HL-60 (cell line): ENCODE measurements around the gene CYP2J2.
"Not testable (repeated sequence)": the region's sequence is repeated elsewhere in the genome, so short reads cannot be mapped to it uniquely, and the experiment has no call there.

Source experiments
- DNase-seq, 2 experiments: peaks; one replicate each; pipeline ENCODE4 v3.0.0-alpha.2; 2010 to 2020; ENCODE audit warnings: low read depth in 1 of 2, low spot score in 1 of 2
- H3K27ac ChIP-seq: fragments of 250-450 bp; sonication (Bioruptor Pico); replicated peaks from 2 replicates; pipeline ENCODE4 v1.5.1; 2020; ENCODE audit warnings: mild to moderate bottlenecking, moderate library complexity
- H3K27me3 ChIP-seq: fragments of 250-450 bp; sonication (Bioruptor Pico); 2 replicates; pipeline ENCODE4 v1.5.1; 2021; ENCODE audit warnings: mild to moderate bottlenecking, moderate library complexity; ENCODE audit not compliant: insufficient read depth, poor library complexity, severe bottlenecking
- H3K4me3 ChIP-seq: replicated peaks from 2 replicates; pipeline ENCODE4 v1.5.1; 2011; ENCODE audit warnings: mild to moderate bottlenecking, control low read depth, low read length; ENCODE audit not compliant: insufficient read depth
- CTCF ChIP-seq: IDR thresholded peaks from one replicate; pipeline ENCODE4 v1.5.1; 2011; ENCODE audit warnings: low read length, control low read depth, inconsistent platforms; ENCODE audit not compliant: insufficient read depth
- GABPA ChIP-seq: IDR thresholded peaks from 2 replicates; pipeline ENCODE4 v1.6.1; 2012; ENCODE audit warnings: low read depth
- POLR2AphosphoS5 ChIP-seq: IDR thresholded peaks from 2 replicates; pipeline ENCODE4 v1.6.1; 2012; ENCODE audit warnings: low read depth
- REST ChIP-seq: IDR thresholded peaks from 2 replicates; pipeline ENCODE4 v1.6.1; 2012; ENCODE audit warnings: low read depth; ENCODE audit not compliant: insufficient replicate concordance
- SPI1 ChIP-seq: IDR thresholded peaks from 2 replicates; pipeline ENCODE4 v1.6.1; 2012; ENCODE audit warnings: low read depth, mild to moderate bottlenecking, borderline replicate concordance

Gene CYP2J2

GRCh38 chr1:59917785-59918180, 8.8 kb downstream of the CYP2J2 start:
- H3K27me3 ChIP-seq = peaks cover 3% of the 10 kb centered on the region
- H3K4me3 ChIP-seq = no peak overlapping the region
- TF ChIP-seq REST = no peak
- TF ChIP-seq CTCF = no peak
- no peak for TF ChIP-seq POLR2AphosphoS5
- no peak for TF ChIP-seq GABPA
- no peak for TF ChIP-seq SPI1
- no peak for DNase-seq
- H3K27ac ChIP-seq = no peak overlapping the region

GRCh38 chr1:59917026-59917784, 9.4 kb downstream of the CYP2J2 start:
- no peak for DNase-seq
- Histone ChIP-seq H3K27me3 (peaks cover 6% of the 10 kb centered on the region), H3K27ac (no peak overlapping the region), H3K4me3 (no peak overlapping the region)
- TF ChIP-seq GABPA = no peak
- no peak for TF ChIP-seq SPI1
- TF ChIP-seq CTCF = no peak
- TF ChIP-seq POLR2AphosphoS5 = no peak
- no peak for TF ChIP-seq REST

- no peak overlapping the region for H3K27ac ChIP-seq
- peaks cover 9% of the 10 kb centered on the region for H3K27me3 ChIP-seq
- TF ChIP-seq CTCF = no peak
- H3K4me3 ChIP-seq = no peak overlapping the region
- no peak for DNase-seq
These were observed 11.1 kb downstream of the CYP2J2 start for GRCh38 chr1:59915516-59915915.

- not testable (repeated sequence) for DNase-seq, H3K4me3 ChIP-seq, H3K27ac ChIP-seq
- H3K27me3 ChIP-seq = peaks cover 11% of the 10 kb centered on the region
These were observed 11.7 kb downstream of the CYP2J2 start for GRCh38 chr1:59914791-59915286.
